ELF-1 (cell line): ENCODE measurements around the gene OGDH.

Experiments
- DNase-seq: peaks from one replicate; pipeline ENCODE4 v3.0.0-alpha.2; 2016; ENCODE audit warnings: low read depth, low spot score

OGDH gene

GRCh38 chr7:44637788-44638594, 31.6 kb downstream of the OGDH start:
- DNase-seq = no peak

GRCh38 chr7:44638611-44639557, 32.5 kb downstream of the OGDH start:
- DNase-seq = peak; percentile 62

- DNase-seq = peak; percentile 83
Observed at GRCh38 chr7:44639671-44640321, 33.4 kb downstream of the OGDH start.

GRCh38 chr7:44643206-44643605, 36.8 kb downstream of the OGDH start:
- no peak for DNase-seq

- DNase-seq = no peak
Observed at GRCh38 chr7:44645254-44645653, 38.8 kb downstream of the OGDH start.

GRCh38 chr7:44645696-44646095, 39.3 kb downstream of the OGDH start:
- DNase-seq = no peak

- no peak for DNase-seq
Observed at GRCh38 chr7:44646176-44646920, 39.9 kb downstream of the OGDH start.

GRCh38 chr7:44646921-44647636, 40.7 kb downstream of the OGDH start:
- DNase-seq = no peak

GRCh38 chr7:44647981-44648714, 41.7 kb downstream of the OGDH start:
- DNase-seq = no peak

GRCh38 chr7:44650242-44650641, 43.8 kb downstream of the OGDH start:
- DNase-seq = no peak

GRCh38 chr7:44650772-44651171, 44.3 kb downstream of the OGDH start:
- no peak for DNase-seq

GRCh38 chr7:44652535-44652934, 46.1 kb downstream of the OGDH start:
- no peak for DNase-seq

- no peak for DNase-seq
Observed at GRCh38 chr7:44654255-44654796, 47.9 kb downstream of the OGDH start.

- no peak for DNase-seq
Observed at GRCh38 chr7:44655341-44655740, 48.9 kb downstream of the OGDH start.

GRCh38 chr7:44658979-44659378, 52.6 kb downstream of the OGDH start:
- DNase-seq = no peak

- DNase-seq = no peak
Observed at GRCh38 chr7:44661233-44661632, 54.8 kb downstream of the OGDH start.

GRCh38 chr7:44664780-44665461, 58.5 kb downstream of the OGDH start:
- DNase-seq = no peak

GRCh38 chr7:44665531-44666213, 59.2 kb downstream of the OGDH start:
- no peak for DNase-seq

- DNase-seq = no peak
Observed at GRCh38 chr7:44666566-44666965, 60.1 kb downstream of the OGDH start.
